Heart right ventricle (tissue), 16 donors: ENCODE results near the gene BCAS4. TPM values are rescaled to one million over a fixed set of nuclear protein-coding genes. Genes with fewer than 3 reads are reported as not detected.
A peak's percentile ranks its signal among the peaks of the same experiment; 100 is the strongest.

Experiments
- ATAC-seq, 8 donors: fragments of 200-7000 bp; cut with Tn5 transposase; one replicate each; pipeline ENCODE4 v1.9.1; 2020; ENCODE audit warnings: mild to moderate bottlenecking in 8 of 8, moderate library complexity in 8 of 8, moderate number of reproducible peaks in 1 of 8
- DNase-seq, 2 donors: peaks; one replicate each; pipeline ENCODE4 v3.0.0-alpha.2; 2020
- H3K27ac ChIP-seq, 10 donors: fragments of 200-600 bp; sonication (generic) in 2 of 10; one replicate each; pipeline versions ENCODE4 v1.5.0 to v1.8.0; 2020 to 2022; ENCODE audit warnings: mild to moderate bottlenecking in 3 of 10
- H3K27me3 ChIP-seq, 7 donors: fragments of 200-600 bp; one replicate each; pipeline ENCODE4 v1.8.0; 2021 to 2022; ENCODE audit warnings: mild to moderate bottlenecking in 2 of 7
- H3K36me3 ChIP-seq, 9 donors: fragments of 200-600 bp; sonication (generic) in 1 of 9; one replicate each; pipeline versions ENCODE4 v1.5.0 to v1.8.0; 2020 to 2022; ENCODE audit warnings: mild to moderate bottlenecking in 2 of 9
- H3K4me1 ChIP-seq, 9 donors: fragments of 200-600 bp; sonication (generic) in 1 of 9; one replicate each; pipeline versions ENCODE4 v1.5.0 to v1.8.0; 2020 to 2022; ENCODE audit warnings: mild to moderate bottlenecking in 4 of 9
- H3K4me3 ChIP-seq, 10 donors: fragments of 200-600 bp; sonication (generic) in 2 of 10; one replicate each; pipeline versions ENCODE4 v1.5.0 to v1.8.0; 2020 to 2022; ENCODE audit warnings: mild to moderate bottlenecking in 7 of 10, moderate library complexity in 2 of 10
- H3K9me3 ChIP-seq, 11 donors: fragments of 200-600 bp in 10 of 11; sonication (generic) in 2 of 11; one replicate each; pipeline versions ENCODE4 v1.5.0 to v1.8.0; 2013 to 2022; ENCODE audit warnings: mild to moderate bottlenecking in 2 of 11, control low read depth in 1 of 11, moderate library complexity in 1 of 11
- WGBS, 2 donors: extraction: QIAGEN DNeasy Blood & Tissue Kit; methylation state at CpG; one replicate each; pipeline ENCODE4 v1.1.7; 2013; ENCODE audit warnings: inconsistent platforms in 1 of 2; 5-methylcytosine and 5-hydroxymethylcytosine counted together
- intact Hi-C, 10 donors: fragments of 100-400 bp; cut with DNase I; formaldehyde crosslinking; loops; one replicate each; pipeline versions ENCODE4 v1.11.1 to v1.14.2; 2022
- polyA plus RNA-seq, 2 donors: library from polyadenylated mRNA; stranded (reverse); fragments of 200-250 nt; gene quantifications; one replicate each; pipeline ENCODE4 v1.2.3, GENCODE V29; 2013
- total RNA-seq, 10 donors: library from RNA; stranded (reverse); fragmentation: NEBNext Ultra II Directional in 3 of 10; extraction: Animal tissue kit (Norgen Biotek cat#: 25700) in 3 of 10; gene quantifications; one replicate each; pipeline versions ENCODE4 v1.2.1 to v1.2.4, GENCODE V29; 2021 to 2023
- TF ChIP-seq, protein P1 (sequence below), 9 donors: fragments of 200-600 bp; sonication (generic) in 2 of 9; IDR thresholded peaks; one replicate each; pipeline versions ENCODE4 v1.5.0 to v1.8.0; 2021 to 2022; ENCODE audit warnings: antibody characterized with exemption in 9 of 9, mild to moderate bottlenecking in 5 of 9, moderate library complexity in 1 of 9
- donor health status: Arrhythmogenic right ventricular cardiomyopathy.
- donor health status: ischemic (EF 13 %, LVEDD 7.1; RV severe dilation, severe dysfunction).
- donor health status: healthy with polysubstance abuse.
- donor health status: DM: no; HTN: yes; CAD: no.
- donor health status: DM: no; HTN: no; CAD: no.
- donor health status: ischemic (EF 25% LVEDD 6.9; RV normal size, moderate dysfunction).
- donor health status: ischemic (EF 25% LVEDD 5.7; RV mildly dilated, moderate dysfunction).
- donor health status: healthy.
- donor health status: DM: yes; HTN: yes; CAD: no.
- donor health status: Ischemic cardiomyopathy.
- donor health status: ischemic (EF 35%, LVEDD 5.7; RV mildly dilated, moderate dysfunction).
- donor health status: nonischemic (EF 11% LVEDD 7.7; RV severe dilation, severe dysfunction).
- donor health status: DM: yes; HTN: yes; CAD: no.
- donor health status: PGD.
- donor health status: ischemic (EF 29% LVEDD 5.4; RV normal size, mild dysfunction).
- donor health status: nonischemic (EF 23%, LVEDD 6.1; RV moderate dilation, normal function).

Gene BCAS4
- total and polyA plus RNA-seq, 12 donors = 0.54 to 3.6 (median 2.2) TPM

DNA sequence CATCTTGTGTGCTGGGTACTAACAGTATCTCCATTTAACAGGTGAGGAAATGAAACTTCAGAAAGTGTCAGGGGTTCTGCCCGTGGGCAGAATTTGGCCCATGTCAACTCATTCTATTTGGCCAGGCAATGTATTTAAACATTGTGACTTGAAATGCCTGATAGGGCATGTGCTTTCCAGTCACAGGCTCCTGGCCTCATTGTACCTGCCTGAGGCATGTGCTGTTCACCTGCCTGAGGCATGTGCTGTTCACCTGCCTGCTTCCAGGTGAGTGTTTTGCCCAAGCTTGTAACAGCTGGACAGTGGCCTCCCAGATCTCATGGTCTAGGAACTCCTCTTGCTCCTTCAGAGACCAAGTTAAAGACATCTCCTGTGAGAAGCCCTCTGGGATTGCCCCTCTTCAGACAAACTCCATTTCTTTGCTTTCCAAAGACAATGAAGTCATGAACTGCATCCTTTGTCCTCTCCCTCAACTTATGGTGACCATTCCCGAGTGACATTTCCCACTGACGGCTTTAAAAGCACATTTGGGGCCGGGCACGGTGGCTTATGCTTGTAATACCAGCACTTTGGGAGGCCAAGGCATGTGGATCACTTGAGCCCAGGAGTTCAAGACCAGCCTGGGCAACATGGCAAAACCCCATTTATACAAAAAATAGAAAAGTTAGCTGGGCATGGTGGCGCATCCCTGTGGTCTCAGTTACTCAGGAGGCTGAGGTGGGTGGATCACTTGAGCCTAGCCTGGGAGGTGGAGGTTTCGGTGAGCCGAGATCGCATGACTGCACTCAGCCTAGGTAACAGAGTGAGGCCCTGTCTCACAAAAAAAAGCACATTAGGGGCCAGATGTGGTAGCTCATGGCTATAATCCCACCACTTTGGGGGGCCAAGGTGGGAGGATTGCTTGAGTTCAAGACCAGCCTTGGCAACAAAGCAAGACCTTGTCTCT is 48.7 kb downstream of the BCAS4 start:
- H3K4me1 ChIP-seq = peaks cover 0 to 4% (median 4%) of the 10 kb centered on the region in 9 donors
- WGBS, 2 donors = 90 to 91% methylated on average over 9 of the region's 9 CpGs
- no peak for DNase-seq
- no peak for ATAC-seq
- no peaks in the 10 kb centered on the region for H3K27me3 ChIP-seq
- no peaks in the 10 kb centered on the region for H3K9me3 ChIP-seq
- H3K27ac ChIP-seq = no peak overlapping the region
- H3K36me3 ChIP-seq = no peaks in the 10 kb centered on the region
- intact Hi-C loops = no loop called here
- TF ChIP-seq, protein P1, sequence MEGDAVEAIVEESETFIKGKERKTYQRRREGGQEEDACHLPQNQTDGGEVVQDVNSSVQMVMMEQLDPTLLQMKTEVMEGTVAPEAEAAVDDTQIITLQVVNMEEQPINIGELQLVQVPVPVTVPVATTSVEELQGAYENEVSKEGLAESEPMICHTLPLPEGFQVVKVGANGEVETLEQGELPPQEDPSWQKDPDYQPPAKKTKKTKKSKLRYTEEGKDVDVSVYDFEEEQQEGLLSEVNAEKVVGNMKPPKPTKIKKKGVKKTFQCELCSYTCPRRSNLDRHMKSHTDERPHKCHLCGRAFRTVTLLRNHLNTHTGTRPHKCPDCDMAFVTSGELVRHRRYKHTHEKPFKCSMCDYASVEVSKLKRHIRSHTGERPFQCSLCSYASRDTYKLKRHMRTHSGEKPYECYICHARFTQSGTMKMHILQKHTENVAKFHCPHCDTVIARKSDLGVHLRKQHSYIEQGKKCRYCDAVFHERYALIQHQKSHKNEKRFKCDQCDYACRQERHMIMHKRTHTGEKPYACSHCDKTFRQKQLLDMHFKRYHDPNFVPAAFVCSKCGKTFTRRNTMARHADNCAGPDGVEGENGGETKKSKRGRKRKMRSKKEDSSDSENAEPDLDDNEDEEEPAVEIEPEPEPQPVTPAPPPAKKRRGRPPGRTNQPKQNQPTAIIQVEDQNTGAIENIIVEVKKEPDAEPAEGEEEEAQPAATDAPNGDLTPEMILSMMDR (IDR thresholded peaks at IDR 0.05) = no peak
- H3K4me3 ChIP-seq = no peak overlapping the region

DNA sequence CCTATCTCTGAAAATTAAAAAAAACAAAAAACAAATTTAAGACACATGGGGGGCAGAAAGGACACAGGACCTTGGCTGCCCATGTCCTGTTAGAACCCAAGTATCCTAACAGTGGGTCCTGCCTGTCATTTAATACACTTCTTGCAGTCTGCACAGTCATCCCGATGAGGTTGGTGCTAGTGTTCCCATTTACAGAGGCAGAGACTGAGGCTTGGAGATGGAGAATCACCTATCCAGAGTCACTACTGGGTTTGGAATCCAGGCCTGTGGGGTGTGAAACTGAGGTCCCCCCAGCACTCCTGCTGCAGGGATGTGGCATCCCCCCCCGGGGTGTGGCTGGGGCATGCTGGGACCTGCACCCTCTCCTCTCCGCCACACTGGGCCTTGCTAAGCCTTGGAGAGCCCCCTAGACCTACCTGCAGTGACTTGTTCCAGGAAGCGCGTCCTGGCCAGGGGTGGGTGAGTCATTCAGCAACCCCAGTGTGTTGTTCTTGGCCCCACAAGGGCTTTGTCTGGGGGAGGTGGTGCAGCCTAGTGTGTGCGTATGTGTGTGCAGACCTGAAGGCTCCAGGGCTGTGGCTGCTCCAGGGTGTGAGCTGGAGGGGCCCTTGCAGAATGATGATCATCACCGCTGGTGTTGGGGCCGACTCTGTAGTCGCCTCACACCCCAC is 49.7 kb downstream of the BCAS4 start:
- peak in 1 of 8 donors; percentile 13 for ATAC-seq
- H3K9me3 ChIP-seq = no peaks in the 10 kb centered on the region
- H3K36me3 ChIP-seq = no peaks in the 10 kb centered on the region
- no peak overlapping the region for H3K27ac ChIP-seq
- TF ChIP-seq, protein P1 (IDR thresholded peaks at IDR 0.05) = no peak
- H3K4me3 ChIP-seq = no peak overlapping the region
- 90 to 92% methylated on average over 9 of the region's 9 CpGs for WGBS, 2 donors
- intact Hi-C loops = no loop called here
- H3K27me3 ChIP-seq = no peaks in the 10 kb centered on the region
- peaks cover 4 to 14% (median 11%) of the 10 kb centered on the region in 9 donors for H3K4me1 ChIP-seq
- DNase-seq = no peak

DNA sequence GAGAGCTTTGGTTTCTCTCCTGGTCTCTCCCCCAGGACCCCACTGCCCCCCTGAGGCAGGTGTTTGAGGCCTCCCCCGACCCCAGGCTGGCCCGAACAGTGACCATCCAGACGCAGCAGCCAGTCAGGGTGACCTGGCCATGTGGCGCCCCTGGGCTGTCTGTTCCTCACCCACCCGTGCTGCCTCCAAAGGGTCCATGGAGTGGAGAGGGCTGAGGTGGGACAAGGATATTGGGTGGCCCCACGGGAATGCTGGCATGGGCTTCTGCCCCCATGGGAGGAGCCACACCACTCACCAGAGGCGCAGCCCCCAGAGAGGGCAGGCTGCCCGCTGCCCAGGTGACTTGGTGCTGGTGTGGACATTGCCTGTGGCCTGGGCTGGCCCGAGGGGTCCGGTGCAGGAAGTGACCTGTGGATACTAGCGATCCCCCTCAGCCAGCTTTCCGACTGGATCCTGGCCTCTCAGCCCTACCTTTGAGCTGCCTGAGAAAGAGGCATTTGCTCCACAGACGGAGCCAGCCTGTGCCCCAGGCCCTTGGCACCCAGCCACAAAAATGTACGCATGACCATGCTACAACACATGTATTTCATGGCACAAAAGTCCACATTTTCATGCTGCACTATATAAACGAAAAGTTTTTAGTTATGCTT is 50.8 kb downstream of the BCAS4 start:
- intact Hi-C loops = no loop called here
- ATAC-seq (no peak), DNase-seq (no peak)
- H3K27ac ChIP-seq = no peak overlapping the region
- 87 to 90% methylated on average over 15 of the region's 15 CpGs for WGBS, 2 donors
- no peaks in the 10 kb centered on the region for H3K27me3 ChIP-seq
- peaks cover 4 to 14% (median 11%) of the 10 kb centered on the region in 9 donors for H3K4me1 ChIP-seq
- TF ChIP-seq, protein P1 (IDR thresholded peaks at IDR 0.05) = no peak
- H3K4me3 ChIP-seq = no peak overlapping the region
- H3K9me3 ChIP-seq = no peaks in the 10 kb centered on the region
- no peaks in the 10 kb centered on the region for H3K36me3 ChIP-seq

DNA sequence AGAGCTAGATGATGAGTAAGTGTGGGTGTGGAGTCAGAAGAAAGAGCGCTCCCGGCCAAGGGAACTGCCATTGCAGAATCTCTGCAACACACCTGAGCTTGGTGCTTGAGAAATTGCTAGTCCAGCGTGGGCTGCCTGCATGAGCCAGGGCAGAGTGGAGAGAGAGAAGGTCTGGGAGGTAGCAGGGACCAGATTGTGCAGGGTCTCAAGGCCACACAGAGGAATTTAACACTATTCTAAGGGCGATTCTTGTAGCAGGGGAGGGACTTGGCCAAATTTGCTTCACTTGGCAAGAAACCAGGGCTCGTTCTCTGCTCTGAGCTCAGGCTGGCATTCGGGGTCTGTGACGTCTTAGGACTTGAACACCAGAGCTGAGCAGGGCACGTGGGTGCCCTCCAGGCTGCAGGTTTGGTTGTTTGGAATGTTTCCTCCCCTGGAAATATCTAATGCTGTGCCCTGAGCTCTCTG is 53.5 kb downstream of the BCAS4 start:
- intact Hi-C loops = no loop called here
- no peaks in the 10 kb centered on the region for H3K27me3 ChIP-seq
- TF ChIP-seq, protein P1 (IDR thresholded peaks at IDR 0.05) = no peak
- peaks cover 4 to 14% (median 11%) of the 10 kb centered on the region in 9 donors for H3K4me1 ChIP-seq
- DNase-seq (no peak), ATAC-seq (peak; percentile 10 to 82 (median 68))
- H3K9me3 ChIP-seq = no peaks in the 10 kb centered on the region
- H3K36me3 ChIP-seq = no peaks in the 10 kb centered on the region
- peak overlapping the region in 5 of 10 donors; percentile 1 to 37 (median 24) for H3K4me3 ChIP-seq
- H3K27ac ChIP-seq = no peak overlapping the region
- WGBS, 2 donors = 28 to 32% methylated on average over 8 of the region's 8 CpGs
